K562 (cell line): ENCODE results near the gene LCMT2. TPM values are rescaled to one million over a fixed set of nuclear protein-coding genes. Genes with fewer than 3 reads are reported as not detected.

Experiments used
- ARID4B ChIP-seq: sonication (generic); formaldehyde crosslinking; IDR thresholded peaks from 2 replicates; pipeline ENCODE4 v1.8.0; 2022; ENCODE audit warnings: mild to moderate bottlenecking, missing genetic modification reagents
- CHD4 ChIP-seq: fragments of 200-600 bp; sonication (generic); IDR thresholded peaks from 3 replicates; pipeline ENCODE4 v1.6.1; 2012; ENCODE audit warnings: low read depth, mild to moderate bottlenecking, mixed read lengths, low read length, inconsistent platforms; ENCODE audit not compliant: insufficient read depth, insufficient replicate concordance, poor library complexity, severe bottlenecking
- FOXP1 ChIP-seq: sonication (generic); formaldehyde crosslinking; IDR thresholded peaks from 2 replicates; pipeline ENCODE4 v1.8.0; 2022; ENCODE audit warnings: mild to moderate bottlenecking, missing genetic modification reagents
- HIVEP1 ChIP-seq: fragments of 250-450 bp; sonication (Bioruptor Pico); IDR thresholded peaks from 2 replicates; pipeline ENCODE4 v1.4.0; 2020; ENCODE audit warnings: mild to moderate bottlenecking
- NUFIP1 ChIP-seq: fragments of 450-650 bp; IDR thresholded peaks from 2 replicates; pipeline ENCODE4 v1.6.1; 2018; ENCODE audit not compliant: partially characterized antibody
- PATZ1 ChIP-seq: fragments of 250-450 bp; sonication (Bioruptor Pico); IDR thresholded peaks from 2 replicates; pipeline ENCODE4 v1.5.0; 2020; ENCODE audit warnings: mild to moderate bottlenecking, borderline replicate concordance
- POLR2G ChIP-seq: fragments of 200-400 bp; formaldehyde crosslinking; IDR thresholded peaks from 2 replicates; pipeline ENCODE4 v1.6.1; 2017; ENCODE audit warnings: low read depth, mild to moderate bottlenecking, antibody characterized with exemption, low read length, moderate library complexity
- STAT5B ChIP-seq: fragments of 250-450 bp; sonication (Bioruptor Pico); IDR thresholded peaks from 2 replicates; pipeline ENCODE4 v1.8.0; 2021; ENCODE audit warnings: mild to moderate bottlenecking, inconsistent platforms
- ZFP91 ChIP-seq: sonication (generic); formaldehyde crosslinking; IDR thresholded peaks from 2 replicates; pipeline ENCODE4 v1.8.0; 2022; ENCODE audit warnings: mild to moderate bottlenecking, missing genetic modification reagents
- polyA plus RNA-seq, 8 experiments: library from polyadenylated mRNA; depleted of rRNA in 4 of 8; stranded (reverse) in 5 of 8; unstranded in 3 of 8; fragments of >200 nt; fragmentation: Nextera tagmentation in 2 of 8; fragmentation: Illumina TruSeq in 1 of 8; extraction: Ambion mirVana in 2 of 8; extraction: Trizol in 1 of 8; gene quantifications; 2 replicates each; pipeline versions ENCODE4 v1.2.1 to v1.2.3, GENCODE V29; 2011 to 2014; ENCODE audit warnings: inconsistent platforms in 1 of 8, missing spikeins in 1 of 8
- total RNA-seq, 7 experiments: library from RNA; depleted of rRNA in 6 of 7; stranded (reverse); fragments of >200 nt in 6 of 7; fragmentation: Illumina TruSeq in 2 of 7; extraction: Trizol in 2 of 7; gene quantifications; 2 replicates each; pipeline versions ENCODE4 v1.2.1 to v1.2.3, GENCODE V29; 2011 to 2021; ENCODE audit warnings: low replicate concordance in 1 of 7
- TF ChIP-seq, protein P1 (sequence below): fragments of 450-650 bp; IDR thresholded peaks from 2 replicates; pipeline ENCODE4 v1.6.1; 2016; ENCODE audit warnings: antibody characterized with exemption
- TF ChIP-seq, protein P2 (sequence below): fragments of 250-450 bp; sonication (Bioruptor Pico); IDR thresholded peaks from 2 replicates; pipeline ENCODE4 v1.8.0; 2022; ENCODE audit warnings: inconsistent platforms

The LCMT2 gene
- total and polyA plus RNA-seq, 9 of the 15 experiments (the other 6 are each of a cell fraction or from before 2014, with no cell fraction given), result 2.5 to 22.3 (median 15.2) TPM

GRCh38 chr15:43370975-43371974 is 40.9 kb upstream of the LCMT2 start, which contains the start of the genes TUBGCP4 and ZSCAN29 (continued):
- peak; percentile 78 for TF ChIP-seq ARID4B (CRISPR knock-in tag)
- TF ChIP-seq STAT5B (CRISPR knock-in tag), result no peak
- no peak for TF ChIP-seq PATZ1 (CRISPR knock-in tag)
- peak; percentile 94 for TF ChIP-seq POLR2G
- no peak; the same call in 1 of the 2 replicates for TF ChIP-seq FOXP1 (CRISPR knock-in tag)
- TF ChIP-seq, protein P1, sequence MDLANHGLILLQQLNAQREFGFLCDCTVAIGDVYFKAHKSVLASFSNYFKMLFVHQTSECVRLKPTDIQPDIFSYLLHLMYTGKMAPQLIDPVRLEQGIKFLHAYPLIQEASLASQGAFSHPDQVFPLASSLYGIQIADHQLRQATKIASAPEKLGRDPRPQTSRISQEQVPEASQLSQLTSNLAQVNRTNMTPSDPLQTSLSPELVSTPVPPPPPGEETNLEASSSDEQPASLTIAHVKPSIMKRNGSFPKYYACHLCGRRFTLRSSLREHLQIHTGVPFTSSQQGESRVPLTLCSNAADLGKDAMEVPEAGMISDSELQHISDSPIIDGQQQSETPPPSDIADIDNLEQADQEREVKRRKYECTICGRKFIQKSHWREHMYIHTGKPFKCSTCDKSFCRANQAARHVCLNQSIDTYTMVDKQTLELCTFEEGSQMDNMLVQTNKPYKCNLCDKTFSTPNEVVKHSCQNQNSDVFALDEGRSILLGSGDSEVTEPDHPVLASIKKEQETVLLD, result peak; percentile 83
- no peak for TF ChIP-seq ZFP91 (CRISPR knock-in tag)
- no peak for TF ChIP-seq HIVEP1 (CRISPR knock-in tag)
- TF ChIP-seq NUFIP1, result no peak
- TF ChIP-seq, protein P2, sequence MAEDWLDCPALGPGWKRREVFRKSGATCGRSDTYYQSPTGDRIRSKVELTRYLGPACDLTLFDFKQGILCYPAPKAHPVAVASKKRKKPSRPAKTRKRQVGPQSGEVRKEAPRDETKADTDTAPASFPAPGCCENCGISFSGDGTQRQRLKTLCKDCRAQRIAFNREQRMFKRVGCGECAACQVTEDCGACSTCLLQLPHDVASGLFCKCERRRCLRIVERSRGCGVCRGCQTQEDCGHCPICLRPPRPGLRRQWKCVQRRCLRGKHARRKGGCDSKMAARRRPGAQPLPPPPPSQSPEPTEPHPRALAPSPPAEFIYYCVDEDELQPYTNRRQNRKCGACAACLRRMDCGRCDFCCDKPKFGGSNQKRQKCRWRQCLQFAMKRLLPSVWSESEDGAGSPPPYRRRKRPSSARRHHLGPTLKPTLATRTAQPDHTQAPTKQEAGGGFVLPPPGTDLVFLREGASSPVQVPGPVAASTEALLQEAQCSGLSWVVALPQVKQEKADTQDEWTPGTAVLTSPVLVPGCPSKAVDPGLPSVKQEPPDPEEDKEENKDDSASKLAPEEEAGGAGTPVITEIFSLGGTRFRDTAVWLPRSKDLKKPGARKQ (CRISPR knock-in tag), result no peak
- no peak for TF ChIP-seq CHD4
